H4 (cell line): ENCODE measurements around the gene ATXN7L1. TPM values are rescaled to one million over a fixed set of nuclear protein-coding genes. Genes with fewer than 3 reads are reported as not detected.
A peak's percentile ranks its signal among the peaks of the same experiment; 100 is the strongest.
"Not testable (repeated sequence)": the region's sequence is repeated elsewhere in the genome, so short reads cannot be mapped to it uniquely, and the experiment has no call there.

Experiments used
- DNase-seq: peaks from one replicate; pipeline ENCODE4 v3.0.0-alpha.2; 2015; ENCODE audit warnings: low spot score
- total RNA-seq: library from RNA; depleted of rRNA; stranded (reverse); fragments of >200 nt; shearing (Covaris generic); gene quantifications from 2 replicates; pipeline ENCODE4 v1.2.3, GENCODE V29; 2014

ATXN7L1 gene
- total RNA-seq, 1 experiment from 2014 or later = 4.4 TPM

DNA sequence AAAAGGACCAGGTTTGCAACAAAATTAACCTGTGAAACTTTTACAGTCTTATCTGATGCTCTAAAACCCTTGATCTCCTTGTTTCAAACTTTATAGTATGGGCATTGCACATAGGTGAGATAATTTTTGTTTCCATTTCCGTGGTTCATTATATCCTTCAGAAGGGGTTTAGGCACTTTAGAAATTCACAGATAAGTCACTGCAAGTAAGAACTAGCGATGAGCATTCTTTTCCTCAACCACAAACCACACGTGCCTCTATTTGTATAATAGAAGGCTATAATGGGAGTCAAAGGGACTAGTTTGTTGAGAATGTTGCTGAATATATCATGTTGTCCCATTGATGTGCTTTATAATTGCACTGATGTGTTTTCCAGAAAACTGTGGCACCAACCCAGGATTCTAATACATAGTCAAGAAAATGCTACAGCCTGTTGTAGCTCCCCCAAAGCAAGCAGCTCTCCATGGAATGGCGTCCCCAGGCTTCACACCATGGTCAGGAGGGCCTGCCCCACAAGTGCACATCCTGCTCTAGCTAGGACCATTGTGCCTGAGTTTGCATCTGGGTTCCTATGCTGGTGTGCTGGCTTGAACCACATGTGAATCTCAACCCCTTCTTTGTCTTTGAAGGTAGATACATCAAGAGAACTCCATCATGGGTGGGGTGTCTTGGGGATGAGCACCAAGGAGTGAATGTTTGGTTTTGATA, 14.0 kb upstream of the ATXN7L1 start:
- peak; percentile 37 for DNase-seq

- DNase-seq = no peak
These were observed 11.3 kb upstream of the ATXN7L1 start for GRCh38 chr7:105887569-105888189.

DNA sequence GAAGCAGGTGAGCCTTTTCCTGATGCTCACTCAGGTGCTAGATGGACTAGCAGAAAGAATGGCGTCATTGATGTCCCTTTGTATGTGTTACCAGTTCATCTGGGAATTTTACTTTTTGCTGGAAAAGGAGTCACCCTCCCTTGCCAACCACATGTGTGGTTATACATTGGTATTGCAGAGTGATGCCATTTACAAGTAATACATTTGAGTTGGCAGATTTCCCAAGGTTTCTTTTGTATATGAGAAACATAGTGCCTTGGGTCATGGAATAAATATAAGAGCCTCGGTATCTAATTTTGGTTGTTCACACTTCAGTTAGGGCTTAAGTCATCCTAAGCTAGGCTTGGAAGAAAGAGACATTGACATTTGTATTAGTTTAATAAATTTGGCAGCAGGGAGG, 10.4 kb upstream of the ATXN7L1 start:
- DNase-seq = no peak

DNA sequence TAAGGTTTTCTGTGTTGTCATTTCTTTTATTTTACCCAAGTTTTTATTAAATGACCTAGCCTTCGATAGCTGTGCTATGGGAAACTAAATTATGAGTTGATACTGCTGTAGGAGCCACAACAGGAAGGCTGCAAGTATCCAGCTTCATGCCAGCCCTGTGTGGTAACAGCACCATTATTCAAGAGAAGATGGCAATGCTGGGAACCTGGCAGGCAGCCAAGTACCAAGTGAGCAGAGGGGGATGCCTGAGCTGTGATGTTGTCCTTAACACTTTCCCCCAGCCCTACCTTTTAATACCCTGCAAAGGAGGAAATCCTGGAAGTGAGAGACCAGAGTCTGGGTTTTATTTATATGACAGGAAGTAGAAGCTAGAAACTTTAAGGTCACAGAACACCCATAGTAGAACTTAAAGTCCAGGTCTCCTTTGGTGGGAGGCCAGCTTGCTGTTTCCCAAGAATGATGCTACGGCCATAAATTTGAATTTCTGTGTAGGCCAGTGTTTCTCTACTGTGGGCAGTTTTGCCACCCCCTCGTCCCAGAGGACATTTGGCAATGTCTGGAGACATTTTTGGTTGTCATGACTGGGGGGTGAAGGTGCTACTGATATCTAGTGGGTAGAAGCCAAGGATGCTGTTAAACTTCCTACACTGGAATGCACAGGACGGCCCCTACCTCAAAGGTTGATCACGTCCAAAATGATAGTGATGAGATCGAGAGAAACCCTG, 9.2 kb upstream of the ATXN7L1 start:
- DNase-seq = peak; percentile 27

DNA sequence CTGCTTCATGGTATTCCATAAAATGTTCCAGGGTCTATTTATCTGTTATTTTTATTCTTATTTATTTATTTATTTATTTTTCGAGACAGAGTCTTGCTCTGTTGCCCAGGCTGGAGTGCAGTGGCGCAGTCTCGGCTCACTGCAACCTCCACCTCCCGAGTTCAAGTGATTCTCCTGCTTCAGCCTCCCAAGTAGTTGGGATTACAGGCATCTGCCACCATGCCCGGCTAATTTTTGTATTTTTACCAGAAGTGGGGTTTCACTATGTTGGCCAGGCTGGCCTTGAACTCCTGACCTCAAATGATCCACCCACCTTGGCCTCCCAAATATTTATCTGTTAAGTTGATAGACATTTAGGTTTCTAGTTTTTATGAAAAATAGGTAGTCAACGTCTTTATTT, 6.8 kb upstream of the ATXN7L1 start:
- DNase-seq = not testable (repeated sequence)

- DNase-seq = no peak
These were observed 5.0 kb upstream of the ATXN7L1 start for GRCh38 chr7:105881439-105881838.

DNA sequence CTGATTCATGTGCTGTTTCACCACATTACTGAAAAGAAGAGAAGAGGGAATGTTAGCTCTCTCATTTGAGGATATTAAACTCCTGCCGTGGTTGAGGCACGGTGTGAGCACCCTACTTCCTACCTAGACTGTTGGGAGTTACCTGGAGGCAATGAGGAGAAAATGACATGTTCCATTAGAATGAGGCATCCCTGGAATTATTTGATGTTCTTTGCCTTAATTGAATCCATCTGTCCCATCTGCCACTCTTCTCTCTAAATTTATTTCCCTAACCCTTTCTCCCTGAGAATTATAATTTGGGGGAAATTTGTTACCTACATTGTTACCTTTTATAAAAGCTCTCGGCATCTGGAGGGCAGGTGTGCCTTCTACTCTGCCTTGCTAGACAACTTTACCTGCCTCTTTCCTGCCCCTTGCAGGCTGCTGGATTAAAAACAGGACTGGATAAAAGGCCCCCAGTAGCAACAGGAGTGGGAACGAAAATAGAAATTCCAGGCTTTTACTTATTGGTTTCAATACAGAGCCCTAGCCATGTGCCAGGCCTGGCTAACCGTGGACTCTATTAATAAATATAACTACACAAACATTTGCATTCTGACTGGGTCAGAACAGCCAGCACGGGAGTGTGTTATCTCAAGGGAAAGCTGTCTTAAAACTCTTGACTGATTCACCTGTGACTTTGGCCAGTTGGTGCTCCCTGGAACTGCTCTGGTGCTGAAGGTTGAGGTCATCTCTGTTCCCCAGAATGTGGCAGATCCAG, 4.4 kb upstream of the ATXN7L1 start:
- no peak for DNase-seq

- DNase-seq = no peak
These were observed 3.4 kb upstream of the ATXN7L1 start for GRCh38 chr7:105879782-105880181.

GRCh38 chr7:105878746-105879605, 2.6 kb upstream of the ATXN7L1 start:
- no peak for DNase-seq

DNA sequence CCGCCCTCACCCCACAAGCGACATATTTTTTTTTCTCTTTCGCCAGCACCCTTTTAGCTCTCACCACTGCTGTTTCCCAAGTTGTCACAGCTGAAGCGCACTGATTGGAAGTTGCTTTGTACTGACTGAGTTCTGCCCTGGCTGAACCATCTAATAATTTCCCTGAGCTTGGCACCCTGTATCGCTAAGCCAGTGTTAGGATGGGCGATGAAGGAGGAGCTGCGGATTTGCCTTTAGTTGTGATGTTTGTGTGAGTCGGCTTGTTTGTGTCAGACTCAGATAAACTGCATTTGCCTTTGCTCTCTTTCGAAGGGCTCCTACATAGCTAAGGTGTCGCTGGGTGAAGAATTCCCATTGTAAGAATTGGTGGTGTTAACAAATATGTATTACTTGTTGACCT, 1.3 kb upstream of the ATXN7L1 start:
- no peak for DNase-seq

- no peak for DNase-seq
These were observed 684 bp upstream of the ATXN7L1 start for GRCh38 chr7:105876964-105877601.

DNA sequence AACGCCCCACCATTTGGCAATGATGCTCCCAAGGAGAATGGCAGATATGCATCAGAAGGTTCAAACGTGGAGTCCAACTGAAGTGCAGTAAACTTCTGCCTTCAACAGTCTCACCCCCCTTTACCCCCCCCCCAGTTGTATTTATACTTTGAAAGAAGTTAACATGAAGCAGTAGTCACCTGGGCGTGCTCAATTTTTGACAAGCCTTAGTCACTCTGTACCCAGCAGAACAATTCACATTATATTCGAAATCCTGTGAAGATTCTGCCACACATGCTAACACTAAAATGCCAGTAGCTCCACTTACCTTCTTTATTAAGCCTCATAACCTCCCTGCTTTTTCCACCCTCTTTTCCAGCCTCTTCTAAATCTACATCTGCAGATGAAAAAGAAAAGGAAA, 894 bp downstream of the ATXN7L1 start:
- DNase-seq = no peak

DNA sequence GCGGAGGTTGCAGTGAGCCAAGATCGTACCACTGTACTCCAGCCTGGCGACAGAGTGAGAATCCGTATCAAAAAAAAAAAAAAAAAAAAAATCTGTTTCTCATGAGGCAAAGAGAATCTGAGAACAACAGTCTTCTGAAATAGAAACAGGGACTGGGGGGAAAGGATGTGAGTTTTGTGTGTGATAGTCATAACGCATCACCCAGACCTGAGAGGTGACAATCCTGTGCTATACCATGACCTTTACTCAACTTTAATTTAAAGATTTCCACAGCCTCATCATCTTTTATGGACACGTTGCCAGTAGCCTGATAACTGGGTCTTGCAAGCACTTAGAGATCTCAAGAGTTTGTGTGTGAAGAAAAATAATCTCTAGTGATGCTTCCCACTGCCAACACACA, 2.3 kb downstream of the ATXN7L1 start:
- no peak for DNase-seq

- DNase-seq = no peak
These were observed 3.9 kb downstream of the ATXN7L1 start for GRCh38 chr7:105872491-105872890.

DNA sequence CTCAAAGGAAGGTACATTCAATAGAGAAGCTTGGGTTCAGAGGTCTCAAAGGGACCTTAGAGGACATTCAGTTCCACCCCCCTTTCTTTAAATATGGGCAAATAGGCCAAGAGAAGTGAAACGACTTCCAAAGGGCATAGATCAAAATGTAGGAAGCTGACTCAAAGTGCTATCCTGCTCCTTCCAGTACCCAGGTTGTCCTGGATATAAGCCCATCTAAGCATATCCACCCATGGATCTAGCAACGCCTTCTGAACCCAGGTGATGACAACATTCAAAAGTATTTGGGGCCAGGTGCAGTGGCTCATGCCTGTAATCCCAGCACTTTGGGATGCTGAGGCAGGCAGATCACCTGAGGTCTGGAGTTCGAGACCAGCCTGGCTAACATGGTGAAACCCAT, 5.3 kb downstream of the ATXN7L1 start:
- DNase-seq = no peak

DNA sequence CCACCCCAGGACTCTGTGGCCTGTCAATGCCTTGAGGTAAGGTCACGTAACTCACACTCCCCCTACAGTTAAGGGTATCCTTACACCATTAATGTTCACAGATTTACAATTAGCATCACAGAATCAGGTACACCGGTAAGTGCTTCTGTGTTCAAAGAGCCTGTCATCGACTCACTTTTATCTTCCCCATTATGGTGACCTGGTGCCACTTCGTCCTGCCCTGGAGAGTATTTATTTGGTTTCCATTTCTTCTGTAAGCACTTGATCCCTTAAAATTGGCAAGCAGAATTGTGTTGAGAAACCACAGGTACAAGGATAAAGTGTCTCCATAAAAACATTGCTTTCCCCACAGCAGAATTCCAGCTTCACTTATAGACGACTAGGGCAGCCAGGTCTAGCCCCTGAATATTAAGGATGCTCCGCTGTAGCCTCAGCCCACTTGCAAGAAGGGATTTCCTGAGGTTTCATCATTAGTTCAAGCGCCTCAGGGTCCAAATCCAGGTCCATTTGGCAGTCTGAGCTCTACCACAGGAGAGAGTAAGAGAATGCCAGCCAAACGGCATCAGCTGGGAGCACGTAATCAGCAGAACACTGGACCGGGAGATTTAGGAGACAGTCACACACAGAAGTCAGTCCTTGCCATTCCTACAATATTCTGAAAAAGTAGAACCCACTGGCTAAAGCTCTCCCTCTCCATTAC, 10.1 kb downstream of the ATXN7L1 start:
- no peak for DNase-seq

GRCh38 chr7:105863876-105864275, 12.5 kb downstream of the ATXN7L1 start:
- no peak for DNase-seq

DNA sequence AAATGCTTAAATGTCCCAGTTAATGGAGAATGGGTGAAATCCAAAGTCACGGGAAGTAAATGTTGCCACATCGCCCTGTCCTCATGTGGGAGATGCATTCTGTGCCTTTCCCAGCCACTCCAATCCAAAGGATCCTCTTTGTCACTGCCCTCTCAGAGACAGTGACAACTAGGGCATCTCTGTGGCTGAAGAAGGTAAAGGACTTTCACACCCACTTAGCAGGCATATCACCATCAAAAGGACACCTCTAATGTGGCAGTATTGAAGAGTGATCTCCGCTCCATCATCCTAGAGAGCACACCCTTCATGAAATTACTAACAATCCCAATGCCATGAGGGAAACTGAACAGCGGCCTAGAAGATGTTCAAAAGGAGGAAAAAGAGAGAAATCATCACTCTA, 13.6 kb downstream of the ATXN7L1 start:
- no peak for DNase-seq

- no peak for DNase-seq
These were observed 14.1 kb downstream of the ATXN7L1 start for GRCh38 chr7:105862276-105862675.

DNA sequence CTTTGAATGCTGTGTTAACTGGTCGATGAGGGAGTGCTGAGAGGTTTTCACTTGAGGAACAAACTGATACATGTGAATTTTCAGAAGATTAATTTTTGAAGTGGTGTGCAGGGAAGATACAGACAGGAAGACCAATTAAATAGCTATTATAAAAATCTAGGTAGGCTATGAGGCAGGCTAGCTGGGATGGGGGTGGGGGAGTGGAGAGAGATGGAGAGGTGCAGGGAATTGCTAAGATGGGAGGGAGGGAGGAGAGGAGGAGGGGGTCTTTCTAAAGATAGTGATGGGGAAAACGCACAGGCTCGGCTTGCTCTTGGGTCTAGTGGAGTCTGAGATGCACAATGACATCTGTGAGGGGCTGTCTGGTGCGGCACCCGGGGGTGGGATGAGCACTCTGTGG, 15.2 kb downstream of the ATXN7L1 start:
- no peak for DNase-seq
